A673 (cell line): ENCODE measurements around the gene ZSWIM5.

ENCODE experiments used
- CTCF ChIP-seq: fragments of 300-800, 200-600 bp; sonication (generic); conservative IDR thresholded peaks from 2 replicates; pipeline ENCODE4 v1.5.1; 2017; ENCODE audit warnings: low read depth, mild to moderate bottlenecking, antibody characterized with exemption, low read length, moderate library complexity, mixed read lengths
- EZH2 ChIP-seq: fragments of 200-600 bp; sonication (generic); IDR thresholded peaks from 2 replicates; pipeline ENCODE4 v1.6.1; 2017; ENCODE audit warnings: borderline replicate concordance, low read depth, mild to moderate bottlenecking, mixed read lengths, antibody characterized with exemption, low read length; ENCODE audit not compliant: poor library complexity, severe bottlenecking

GRCh38 chr1:45148209-45148825 lies 58.1 kb downstream of the ZSWIM5 start:
- TF ChIP-seq CTCF = no peak
- no peak for TF ChIP-seq EZH2
